ENCODE data around the gene SLU7.
A peak's percentile ranks its signal among the peaks of the same experiment; 100 is the strongest.
"Not testable (repeated sequence)": the region's sequence is repeated elsewhere in the genome, so short reads cannot be mapped to it uniquely, and the experiment has no call there.

SLU7 gene

DNA sequence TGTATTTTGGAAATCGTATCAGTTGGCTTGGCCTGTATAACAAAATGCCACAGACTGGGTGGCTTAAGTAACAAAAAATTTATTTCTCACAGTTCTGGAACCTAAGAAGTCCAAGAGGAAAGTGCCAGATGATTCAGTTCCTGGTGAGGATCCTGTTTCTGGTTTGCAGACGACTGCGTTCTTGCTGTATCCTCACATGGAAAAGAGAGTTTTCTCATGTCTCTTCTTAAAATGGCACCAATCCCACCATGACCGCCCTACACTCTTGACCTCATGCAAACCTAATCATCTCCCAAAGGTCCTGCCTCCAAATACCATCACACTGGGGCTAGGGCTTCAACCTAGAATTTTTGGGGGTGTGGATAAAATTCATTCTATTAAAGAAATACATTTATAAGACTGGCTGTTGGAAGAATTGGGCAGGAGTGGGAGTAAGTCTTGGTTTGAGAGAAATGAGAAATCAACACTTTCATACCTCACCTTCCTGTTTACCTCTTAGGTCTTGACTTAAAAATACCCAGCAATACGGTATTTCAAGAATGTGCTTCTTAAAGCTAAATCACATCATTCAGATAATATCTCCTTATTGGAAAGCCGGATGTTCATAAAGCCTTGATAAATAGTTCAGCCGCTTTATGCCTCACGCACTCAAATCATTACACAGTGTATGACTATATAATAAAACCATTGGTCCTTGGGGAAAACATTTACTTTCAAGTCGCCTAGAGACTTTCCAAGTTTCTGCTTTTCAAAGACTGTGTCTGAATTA lies 31.5 kb upstream of the SLU7 start:
- DNase-seq = no peak

DNA sequence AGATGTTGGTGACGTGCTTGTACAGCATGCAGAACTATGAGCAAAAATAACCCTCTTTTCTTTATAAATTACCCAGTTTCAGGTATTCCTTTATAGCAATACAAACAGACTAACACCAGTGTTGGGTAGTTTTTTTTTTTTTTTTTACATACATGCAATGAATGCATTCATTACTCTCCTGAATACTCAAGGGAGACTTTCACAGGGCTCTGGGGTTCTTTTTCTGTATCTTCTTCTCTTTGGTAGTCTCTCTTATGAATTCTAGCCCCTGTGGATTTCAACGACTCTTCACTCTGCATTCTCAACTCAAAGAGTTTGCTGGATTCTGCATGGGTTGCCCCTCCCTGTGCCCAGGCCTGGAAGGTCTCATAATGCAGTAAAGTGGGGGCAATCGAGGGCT lies 30.6 kb upstream of the SLU7 start:
- no peak for DNase-seq

DNA sequence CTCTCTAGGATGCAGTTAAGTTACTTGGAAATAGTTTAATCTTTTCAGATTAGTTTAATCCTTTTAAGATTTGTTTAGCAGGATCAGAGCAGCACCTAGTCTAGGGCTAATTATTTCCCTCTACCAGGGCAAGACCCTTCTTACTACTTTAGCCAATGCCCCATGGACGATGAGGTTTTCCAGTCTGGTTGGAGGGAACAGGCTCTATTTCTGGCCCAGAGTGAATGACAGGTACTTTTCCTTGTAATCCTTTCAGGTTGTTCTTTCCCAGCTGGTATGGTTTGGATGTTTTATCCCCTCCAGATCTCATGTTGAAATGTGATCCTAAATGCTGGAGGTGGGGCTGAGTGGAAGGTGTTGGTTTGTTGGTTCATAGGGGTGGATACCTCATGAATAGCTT lies 30.0 kb upstream of the SLU7 start:
- no peak for DNase-seq

DNA sequence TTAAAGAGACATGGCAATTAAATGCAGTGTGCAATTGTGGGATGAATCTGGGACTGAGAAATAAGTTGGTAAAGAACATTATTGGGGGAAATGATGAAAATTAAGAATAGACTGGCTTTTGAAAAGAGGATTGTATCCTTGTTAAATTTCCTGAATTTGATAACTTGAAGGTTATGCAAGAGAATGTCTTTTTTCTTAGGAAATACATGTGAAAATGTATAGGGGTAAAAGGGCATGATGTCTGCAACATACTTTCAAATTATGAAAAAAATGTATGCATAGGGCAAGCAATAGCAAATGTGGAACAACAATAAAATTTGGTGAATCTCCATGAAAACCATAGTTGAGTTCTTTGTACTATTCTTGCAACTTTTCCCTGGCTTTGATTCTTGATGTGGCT lies 26.9 kb upstream of the SLU7 start:
- no peak for DNase-seq

DNA sequence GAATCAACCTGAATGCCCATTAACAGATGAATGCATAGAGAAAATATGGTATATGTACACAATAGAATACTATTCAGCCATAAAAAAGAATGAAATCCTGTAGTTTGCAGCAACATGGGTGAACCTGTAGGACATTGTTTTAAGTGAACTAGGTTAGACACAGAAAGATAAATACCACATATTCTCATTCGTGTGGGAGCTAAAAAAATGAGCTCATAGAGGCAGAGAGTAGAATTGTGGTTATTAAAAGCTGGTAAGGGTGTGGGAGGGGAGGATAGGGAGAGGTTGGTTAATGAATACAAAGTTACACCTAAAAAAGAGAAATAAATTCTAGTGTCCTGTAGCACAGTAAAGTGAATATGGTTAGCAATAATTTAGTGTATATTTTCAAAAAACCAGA lies 26.3 kb upstream of the SLU7 start:
- no peak for DNase-seq

DNA sequence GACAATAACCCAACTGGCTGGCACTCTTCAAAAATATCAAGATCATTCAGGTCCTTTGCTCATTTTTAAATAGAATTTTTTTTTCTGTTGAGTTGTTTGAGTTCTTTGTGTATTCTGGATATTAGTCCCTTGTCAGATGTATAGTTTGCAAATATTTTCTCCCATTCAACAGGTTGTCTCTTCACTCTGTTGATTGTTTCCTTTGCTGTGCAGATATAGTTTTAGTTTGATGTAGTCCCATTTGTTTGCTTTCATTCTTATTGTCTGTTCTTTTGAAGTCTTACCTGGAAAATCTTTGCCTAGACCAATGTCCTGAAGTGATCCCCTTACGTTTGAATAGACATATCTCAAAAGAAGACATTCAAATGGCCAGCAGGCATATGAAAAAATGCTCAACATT lies 25.5 kb upstream of the SLU7 start:
- DNase-seq = no peak

DNA sequence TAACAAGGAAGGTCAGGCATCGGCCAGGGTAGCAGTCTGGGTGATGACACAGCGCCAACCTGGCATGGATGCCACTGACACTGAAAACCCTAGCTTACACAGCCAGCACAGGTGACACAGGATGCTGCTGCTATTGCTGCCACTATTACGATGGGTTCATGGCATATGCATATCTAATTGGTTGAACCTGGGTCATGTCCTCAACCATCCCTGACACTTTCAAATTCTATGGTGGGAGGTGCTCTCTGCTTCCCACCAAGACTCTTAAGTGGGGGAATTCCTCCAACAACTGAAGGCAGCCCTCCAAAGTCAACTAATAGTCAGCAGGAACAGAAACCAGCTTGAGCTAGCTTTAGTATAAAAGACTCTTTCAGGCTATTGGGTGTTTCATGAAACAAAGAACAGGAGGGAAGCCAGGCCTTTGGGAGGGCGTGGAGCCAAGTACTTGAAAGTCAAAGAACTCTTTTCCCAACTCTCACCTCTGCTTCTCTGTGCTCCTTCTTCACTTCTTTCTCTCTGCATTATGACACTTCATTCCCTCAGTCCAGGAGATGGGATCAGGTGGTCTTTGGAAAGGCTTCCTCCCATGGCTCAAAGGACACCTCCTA lies 24.0 kb upstream of the SLU7 start:
- no peak for DNase-seq

DNA sequence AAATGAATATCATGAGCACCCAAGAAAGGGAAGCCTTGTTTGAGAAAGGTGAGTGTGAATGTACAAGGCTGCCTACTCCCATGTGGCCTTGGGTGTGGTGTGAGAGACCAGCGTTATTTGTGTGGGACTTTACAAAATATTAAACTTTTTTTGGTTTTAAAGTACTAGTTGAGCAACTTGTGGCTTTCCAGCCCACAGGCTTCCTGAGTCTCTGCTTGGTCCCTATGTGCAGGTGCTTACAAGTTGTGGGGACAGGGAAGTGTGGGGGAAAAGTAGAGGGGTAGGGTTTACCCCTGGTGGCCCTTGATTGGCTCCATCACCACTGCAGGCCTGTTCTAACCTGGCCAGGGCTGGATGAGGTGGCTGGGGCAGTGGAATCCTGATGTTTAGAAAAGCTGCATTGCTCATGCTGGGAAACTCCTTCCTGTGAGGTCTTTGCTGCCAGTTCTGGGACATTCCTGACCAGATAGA lies 22.5 kb upstream of the SLU7 start:
- no peak for DNase-seq

DNA sequence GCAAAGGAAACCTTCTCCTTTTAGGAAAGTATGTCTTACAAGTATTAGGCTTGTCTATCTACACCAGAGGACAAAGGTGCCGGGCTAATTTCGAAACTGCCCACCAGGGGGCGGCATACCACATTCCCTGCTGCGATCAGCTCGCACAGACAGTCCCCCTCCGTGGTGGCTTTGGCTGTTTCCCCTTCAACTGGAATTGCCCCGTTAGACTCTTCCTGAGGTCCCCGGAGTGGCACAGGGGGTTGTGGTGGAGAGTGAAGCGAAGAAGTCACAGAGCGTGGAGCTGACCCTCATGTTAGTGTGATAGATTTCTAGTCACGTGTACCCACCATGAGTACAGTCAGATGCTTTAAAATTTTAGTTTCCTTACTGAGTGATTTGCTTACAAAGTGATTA lies 20.3 kb upstream of the SLU7 start:
- DNase-seq = peak; percentile 53

DNA sequence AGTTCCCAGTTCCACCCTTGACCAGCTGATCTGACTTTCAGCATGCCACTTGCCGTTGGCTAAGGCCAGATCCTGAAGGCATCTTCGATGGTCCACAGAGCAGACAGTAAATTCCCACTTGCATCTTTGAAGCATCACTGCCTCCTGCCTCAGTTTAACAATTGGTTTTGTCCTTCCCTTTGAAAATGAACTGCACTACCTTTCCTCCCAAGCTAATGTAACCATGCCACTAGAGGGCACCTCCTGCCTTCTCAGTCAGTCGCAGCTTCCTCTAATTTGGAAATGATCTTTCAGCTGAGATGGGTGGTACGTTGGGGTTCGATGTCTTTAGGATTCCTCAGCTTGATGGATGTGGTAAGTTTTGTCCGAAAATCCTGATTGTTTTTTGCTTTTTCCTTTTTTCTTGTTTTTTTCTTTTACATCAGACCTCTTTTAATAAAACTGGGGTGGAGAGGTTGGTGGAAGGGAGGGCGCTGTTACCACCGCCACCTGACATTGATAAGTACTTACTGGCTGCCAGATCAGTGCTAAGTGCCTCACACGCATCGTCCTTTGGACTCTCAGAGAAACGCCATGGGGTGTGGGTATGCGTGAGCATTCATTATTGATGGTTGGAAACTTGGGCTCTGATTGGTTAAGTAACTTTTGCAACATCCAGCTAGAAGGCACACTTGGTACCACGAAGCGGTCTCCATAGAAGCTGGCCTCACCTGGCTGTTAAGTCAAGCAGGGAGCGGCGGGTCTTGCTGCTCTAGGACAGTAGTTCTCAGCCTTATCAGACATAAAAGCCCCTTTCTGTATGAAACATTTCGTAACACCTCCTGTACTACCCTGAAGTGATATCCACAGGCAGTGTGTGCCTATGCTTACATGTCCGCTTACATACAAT lies 19.7 kb upstream of the SLU7 start:
- no peak for DNase-seq

DNA sequence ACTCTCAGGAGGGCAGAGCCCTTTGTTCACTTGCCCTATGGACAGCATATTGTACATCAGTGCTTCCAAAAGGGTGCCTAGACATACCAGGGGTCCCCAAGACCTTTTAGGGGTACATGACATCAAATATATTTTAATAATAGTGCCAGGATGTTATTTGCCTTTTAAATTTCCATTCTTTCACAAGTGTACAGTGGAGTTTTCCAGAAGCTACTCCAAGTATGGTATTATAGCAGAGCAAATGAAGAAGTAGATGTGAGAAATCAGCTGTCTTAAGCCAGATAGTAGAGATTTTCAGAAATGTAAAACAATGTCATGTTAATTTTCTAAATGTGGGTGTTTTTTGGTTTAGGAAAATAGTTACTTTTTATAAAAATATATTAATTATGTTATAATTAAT lies 18.4 kb upstream of the SLU7 start:
- DNase-seq = no peak

DNA sequence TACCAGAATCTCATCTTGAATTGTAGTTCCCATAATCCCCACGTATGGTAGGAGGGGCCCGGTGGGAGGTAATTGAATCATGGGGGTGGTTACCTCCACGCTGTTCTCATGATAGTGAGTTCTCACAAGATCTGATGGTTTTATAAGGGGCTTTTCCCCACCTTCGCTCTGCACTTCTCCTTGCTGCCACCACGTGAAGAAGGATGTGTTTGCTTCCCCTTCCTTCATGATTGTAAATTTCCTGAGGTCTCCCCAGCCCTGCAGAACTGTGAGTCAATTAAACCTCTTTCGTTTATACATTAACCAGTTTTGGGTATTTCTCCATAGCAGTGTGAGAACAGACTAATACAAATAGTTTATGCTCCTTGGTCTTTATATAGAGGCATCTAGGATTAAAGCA lies 17.8 kb upstream of the SLU7 start:
- DNase-seq = not testable (repeated sequence)

DNA sequence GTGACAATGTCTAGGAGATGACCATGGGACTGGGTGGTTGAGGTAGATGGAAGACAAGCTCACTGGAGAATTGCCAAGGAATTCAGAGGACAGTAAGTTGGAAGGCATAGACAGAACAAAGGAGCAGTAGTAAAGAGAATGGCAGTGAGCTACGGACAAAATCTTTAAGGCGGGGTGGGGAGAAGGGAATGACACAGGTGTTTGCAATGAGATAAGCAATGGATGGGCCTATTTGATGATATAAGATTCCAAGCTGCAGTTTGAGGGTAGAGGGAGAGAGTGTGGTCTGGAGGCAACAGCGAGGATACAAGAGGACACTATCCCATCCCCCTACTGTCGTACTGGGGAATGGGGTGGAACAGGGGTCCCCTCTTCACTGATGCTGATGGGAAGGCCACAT lies 17.1 kb upstream of the SLU7 start:
- DNase-seq = no peak

DNA sequence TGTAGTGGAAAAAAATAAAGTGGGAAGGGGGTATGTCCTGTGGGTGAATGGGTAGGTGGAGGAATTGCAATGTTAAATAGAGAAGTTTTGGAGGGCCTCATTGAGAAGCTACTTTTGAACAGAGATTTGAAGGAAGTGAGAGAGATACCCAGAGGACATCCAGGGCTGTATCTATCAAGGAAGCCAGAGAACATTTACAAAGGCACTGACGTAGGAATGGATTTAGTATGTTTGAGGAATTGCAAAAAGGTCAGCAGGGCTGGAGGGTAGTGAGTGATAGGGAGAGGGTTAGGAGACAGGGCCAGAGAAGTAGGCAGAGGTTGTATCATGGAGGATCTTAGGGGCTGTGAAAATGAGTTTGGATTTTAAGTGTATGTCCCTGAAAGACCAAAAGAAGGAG lies 16.7 kb upstream of the SLU7 start:
- DNase-seq = no peak

DNA sequence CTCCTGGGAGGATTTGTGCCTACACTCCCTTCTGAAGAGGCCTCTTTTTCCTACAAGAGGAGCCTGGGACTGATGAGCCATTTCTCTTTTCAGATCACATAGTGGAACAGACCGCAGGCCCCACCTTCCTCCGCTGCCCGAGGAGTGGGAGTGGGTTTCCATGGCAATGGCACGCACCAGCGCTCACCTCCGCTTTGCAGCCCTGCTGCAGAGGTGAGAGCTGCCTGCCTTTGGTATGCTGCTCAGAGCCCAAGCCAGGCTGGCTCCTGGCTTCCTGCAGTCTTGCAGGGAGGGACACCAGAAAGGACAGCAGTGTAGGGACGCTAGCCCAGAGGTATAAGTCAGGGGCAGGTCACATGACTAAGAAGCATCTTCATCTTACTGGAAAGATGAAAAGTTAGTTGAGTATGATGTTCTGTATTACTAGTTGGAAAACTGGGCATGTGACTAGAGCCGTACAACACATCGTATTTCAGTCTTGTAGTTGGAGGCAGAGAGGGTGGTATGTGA lies 15.2 kb upstream of the SLU7 start:
- DNase-seq = no peak

DNA sequence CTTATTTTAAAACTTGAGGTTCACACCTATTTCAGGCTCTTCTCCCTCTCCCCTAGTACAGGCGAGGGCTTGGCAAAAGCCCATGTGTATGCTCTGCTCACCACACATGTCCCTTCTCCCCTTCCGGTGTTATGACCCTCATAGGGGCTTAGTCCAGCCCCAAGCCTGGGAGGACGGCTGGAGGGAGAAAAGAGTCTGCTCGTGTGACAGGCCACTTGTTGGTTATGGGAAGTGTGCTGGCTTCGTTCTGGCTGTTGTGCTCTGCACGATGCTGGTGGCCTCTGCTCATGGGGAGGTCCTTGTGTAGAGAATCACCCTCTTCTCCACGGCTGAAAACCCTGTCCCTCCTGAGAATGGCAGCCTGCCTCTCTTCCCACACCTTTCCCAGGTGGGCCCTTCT lies 13.9 kb upstream of the SLU7 start:
- no peak for DNase-seq

DNA sequence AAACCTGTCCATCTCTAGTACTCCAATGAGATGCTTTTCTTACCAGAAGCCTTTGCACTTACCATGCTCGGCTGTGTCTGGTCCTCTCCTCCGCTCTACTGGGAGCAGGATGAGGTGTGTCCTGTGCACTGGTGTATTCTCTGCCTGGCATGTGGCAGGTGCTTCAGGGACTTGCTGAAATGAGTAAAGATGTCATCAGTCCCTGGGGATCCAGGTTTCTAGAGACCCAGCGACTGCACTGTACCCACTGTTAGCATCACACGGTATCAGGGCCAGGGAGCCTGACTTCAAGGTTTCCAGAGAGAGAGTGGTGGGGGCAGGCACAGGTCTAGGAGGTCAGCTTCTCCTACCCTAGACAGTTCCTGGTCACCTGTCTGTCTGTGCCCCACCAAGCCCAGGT lies 13.3 kb upstream of the SLU7 start:
- no peak for DNase-seq

DNA sequence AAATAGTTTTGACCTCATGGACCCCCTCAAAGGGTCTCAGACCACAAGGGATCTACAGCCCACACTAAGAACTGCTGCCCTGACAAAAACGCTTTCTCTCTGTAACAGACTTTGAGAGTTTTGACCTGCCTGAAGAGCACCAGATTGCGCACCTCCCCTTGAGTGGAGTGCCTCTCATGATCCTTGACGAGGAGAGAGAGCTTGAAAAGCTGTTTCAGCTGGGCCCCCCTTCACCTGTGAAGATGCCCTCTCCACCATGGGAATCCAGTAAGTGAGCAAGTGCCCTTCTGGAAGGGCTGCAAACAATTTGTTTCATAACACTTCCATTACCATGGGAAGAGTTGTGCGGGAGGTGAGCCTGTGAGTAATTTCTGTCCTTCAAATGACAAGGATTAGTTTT lies 8.7 kb upstream of the SLU7 start:
- DNase-seq = no peak

DNA sequence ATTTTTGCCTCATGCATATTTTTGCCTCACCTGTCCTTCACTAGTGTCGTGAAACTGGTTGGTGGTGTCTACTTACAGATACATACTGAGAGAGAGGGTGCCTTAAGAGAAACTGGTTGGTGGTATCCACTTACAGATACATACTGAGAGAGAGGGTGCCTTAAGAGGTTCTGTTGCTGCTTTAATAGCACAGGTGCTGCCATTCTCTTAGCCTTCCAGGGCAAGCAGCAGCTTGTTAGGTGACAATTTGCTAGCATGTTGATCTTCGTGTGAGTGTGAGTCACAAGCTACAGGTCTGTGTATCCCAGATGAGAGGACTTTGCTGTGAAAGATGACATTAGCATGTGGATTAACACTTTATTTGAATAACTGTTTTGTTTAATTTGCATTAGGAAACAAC lies 4.2 kb upstream of the SLU7 start:
- no peak for DNase-seq

DNA sequence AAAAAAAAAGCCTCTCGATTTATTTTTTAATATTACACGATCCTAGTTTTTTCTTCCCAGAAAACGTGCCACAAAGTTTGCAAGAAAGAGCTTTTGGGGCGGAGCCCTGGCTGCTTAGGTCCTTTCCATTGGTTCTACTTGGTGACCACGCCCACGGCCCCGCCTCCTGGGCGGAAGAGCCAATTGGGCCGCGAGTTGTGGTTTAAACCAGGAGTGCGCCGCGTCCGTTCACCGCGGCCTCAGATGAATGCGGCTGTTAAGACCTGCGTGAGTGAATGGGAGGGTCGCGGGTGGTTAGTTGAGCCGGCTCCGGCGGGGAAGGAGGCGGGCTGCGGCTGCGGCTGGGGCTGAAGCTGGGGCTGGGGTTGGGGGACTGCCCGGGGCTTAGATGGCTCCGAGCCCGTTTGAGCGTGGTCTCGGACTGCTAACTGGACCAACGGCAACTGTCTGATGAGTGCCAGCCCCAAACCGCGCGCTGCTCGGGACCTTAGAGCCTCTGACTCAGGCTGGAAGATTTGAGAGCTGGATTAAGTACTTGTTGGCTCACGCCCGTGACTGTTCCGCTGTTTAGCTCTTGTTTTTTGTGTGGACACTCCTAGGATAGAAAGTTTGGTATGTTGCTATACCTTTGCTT lies 2.9 kb upstream of the SLU7 start, which contains the start of gene PTTG1:
Gene PTTG1 (plus strand): TSS at position 231 of the 634 bp plus-strand sequence. CDS start 458 bp downstream, outside the sequence.
- peak; percentile 83 for DNase-seq

DNA sequence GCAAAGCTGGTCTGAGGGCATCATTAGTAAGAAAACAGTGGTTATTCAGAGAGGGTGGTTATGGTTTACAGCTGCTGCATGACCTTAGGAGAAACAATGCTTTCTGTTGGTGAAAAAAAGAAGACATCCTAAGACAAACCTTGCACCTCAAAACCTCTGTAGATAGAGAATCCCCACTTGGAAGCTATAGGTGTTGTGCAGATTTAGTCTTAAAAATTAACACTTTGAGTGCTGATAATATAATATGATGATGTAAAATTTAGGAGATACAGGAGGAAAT lies 1.4 kb upstream of the SLU7 start:
- DNase-seq = no peak

DNA sequence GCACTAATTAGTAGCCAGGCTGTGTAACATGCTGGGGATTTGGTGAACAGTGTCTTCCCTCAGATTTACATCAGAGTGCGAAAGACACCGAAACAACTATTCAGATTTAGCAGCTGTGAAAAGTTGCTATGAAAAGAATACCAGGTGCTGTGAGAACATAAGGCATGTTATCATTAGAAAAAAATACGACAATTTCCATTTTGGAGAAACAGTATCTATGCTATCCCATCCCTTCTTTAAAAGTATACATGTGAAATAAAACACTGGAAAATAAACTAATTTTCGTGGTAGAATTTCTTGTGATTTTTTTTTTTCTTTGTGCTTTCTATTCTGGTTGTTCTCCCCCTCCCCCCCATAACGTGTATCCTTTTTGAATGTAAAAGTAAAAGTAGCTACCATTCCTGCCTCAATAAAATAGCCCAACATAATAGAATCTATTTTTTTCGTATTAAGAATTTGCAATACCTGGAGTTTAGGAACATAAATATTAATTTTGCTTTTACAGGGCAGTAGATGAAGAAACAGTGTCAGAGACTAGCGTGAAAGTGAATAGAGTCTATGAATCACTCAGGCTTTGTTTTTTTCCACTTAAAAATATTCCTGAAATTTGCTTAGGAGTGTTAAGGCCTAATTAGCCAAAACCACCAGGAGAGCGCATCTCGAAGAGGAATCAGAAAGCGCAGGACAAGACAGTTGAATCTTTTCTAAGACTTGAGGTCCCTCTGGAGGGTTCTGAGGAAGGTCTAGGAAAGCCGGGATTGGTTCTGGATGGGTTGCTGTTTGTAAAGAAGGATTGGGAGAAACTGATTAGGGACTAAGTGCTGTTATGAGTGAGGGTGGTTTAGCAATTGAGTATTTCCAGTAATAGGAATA lies 813 bp upstream of the SLU7 start:
- no peak for DNase-seq
